GM12872 (cell line): Measurements from ENCODE around the gene ACKR3.

ENCODE experiments used
- CTCF ChIP-seq: IDR thresholded peaks from 3 replicates; pipeline ENCODE4 v1.5.1; 2011; ENCODE audit warnings: low read depth, mild to moderate bottlenecking, low read length, moderate library complexity; ENCODE audit not compliant: insufficient read depth

The ACKR3 gene

GRCh38 chr2:236530512-236530911, 39.1 kb upstream of the ACKR3 start:
- TF ChIP-seq CTCF: no peak

GRCh38 chr2:236531195-236531594, 38.4 kb upstream of the ACKR3 start:
- TF ChIP-seq CTCF: no peak

DNA sequence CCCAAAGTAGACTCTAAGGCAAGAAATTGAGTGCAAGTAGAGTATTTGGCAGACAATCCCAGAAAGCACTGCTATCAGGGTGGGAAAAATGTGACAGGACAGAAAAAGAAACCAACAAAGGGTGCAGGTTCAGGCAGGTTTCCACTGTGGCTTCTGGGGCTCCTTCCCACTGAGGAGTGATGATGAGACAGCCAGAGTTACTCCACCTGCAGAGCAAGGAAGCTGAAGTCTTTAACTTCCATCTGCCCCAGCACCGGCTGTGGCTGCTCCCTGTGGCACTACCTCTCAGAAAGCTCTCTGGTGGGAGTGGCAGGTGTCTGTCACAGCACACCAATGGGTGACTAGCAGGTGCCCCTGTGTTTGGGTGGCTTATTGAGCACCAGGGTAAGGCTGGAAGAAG, 37.6 kb upstream of the ACKR3 start:
- no peak for TF ChIP-seq CTCF

DNA sequence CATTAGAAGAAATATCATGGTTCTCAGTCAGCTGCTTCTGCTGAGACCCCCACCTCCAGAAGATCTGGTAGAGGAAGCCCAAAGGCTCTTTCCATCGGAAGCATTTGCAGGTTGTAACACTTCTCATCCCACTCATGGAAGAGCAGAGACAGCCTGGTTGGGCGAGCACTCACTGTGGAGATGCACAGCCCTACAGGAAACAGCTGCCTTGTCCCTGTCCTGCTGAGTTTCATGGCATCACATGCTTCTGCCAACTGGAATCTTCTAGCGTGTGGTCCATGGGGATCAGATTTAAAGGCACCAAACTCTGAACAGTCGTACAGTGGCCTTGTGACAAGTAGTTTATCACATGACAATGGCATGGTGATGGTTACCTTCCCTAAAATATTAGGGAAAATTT, 36.3 kb upstream of the ACKR3 start:
- no peak for TF ChIP-seq CTCF

GRCh38 chr2:236535024-236535423, 34.6 kb upstream of the ACKR3 start:
- no peak for TF ChIP-seq CTCF

DNA sequence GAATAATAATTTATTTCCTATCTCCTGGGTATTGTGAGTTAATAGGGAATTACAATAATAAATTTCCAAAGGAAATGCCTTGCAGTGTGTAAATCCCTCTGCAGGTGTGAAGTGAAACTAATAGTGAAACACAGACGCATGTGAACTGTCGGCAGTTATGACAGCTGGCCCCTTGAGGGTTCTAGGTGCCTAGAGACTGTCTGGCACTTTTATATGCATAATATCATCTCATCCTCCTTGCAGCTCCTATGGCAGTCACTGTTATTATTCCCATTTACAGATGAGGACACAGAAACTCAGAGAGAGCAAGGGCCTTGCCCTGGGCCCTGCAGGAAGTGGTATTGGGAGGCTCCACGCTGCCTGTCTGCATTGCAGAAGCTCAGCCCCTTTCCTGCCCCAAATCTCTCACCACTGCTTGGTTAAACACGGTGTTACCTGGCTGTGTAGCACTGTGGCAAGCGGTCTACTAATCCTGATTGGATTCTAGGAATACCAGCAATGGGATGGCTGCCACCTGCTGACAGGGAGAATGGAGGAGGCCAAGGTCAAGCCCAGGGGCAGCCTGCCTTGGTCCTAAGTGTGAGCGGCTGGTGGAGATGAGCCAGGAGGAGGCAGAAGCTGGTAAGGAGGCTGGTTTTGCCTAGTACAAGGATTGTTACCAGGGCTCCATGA, 32.8 kb upstream of the ACKR3 start:
- no peak for TF ChIP-seq CTCF

- TF ChIP-seq CTCF: no peak
Observed at GRCh38 chr2:236538242-236538641, 31.4 kb upstream of the ACKR3 start.

DNA sequence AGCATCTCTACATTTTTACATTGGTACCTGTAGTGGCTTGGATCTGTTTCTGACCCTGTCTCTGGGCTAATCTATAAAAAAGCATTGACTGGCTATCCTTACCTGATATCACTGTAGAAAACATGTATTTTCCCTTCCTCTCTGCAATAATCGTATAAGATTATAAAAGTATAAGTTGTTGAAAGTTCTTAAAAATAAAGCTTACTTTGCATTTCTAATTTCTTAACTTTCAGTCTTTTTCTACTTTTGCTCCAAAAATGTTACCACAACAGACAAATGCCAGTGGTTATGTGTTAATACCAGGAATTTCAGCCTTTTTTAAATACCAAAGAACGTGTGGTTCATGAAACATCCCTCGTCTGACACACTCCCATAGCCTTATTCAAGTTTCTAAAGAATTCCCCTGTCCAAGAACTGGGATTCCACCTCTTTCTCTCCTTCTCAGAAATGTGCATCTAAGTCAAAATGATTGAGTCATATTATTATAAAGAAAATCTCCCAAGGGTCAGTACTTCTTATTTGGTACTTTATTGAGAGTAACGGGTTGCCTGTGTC, 28.5 kb upstream of the ACKR3 start:
- no peak for TF ChIP-seq CTCF
